ENCODE data around the gene MTARC2.

Gene MTARC2

GRCh38 chr1:220755309-220755708 is 7.2 kb downstream of the MTARC2 start:
- no peak overlapping the region for H3K27ac ChIP-seq
- peaks cover 0 to 2% (median under 1%) of the 10 kb centered on the region in 11 experiments; a peak in 6 of 22 replicates for H3K27me3 ChIP-seq
- H4K20me1 ChIP-seq = no peaks in the 10 kb centered on the region
- no peaks in the 10 kb centered on the region for H3K9me3 ChIP-seq (replicated peaks in 1 of 11)
- H3K36me3 ChIP-seq = no peaks in the 10 kb centered on the region
- H3K4me3 ChIP-seq = no peak overlapping the region
- TF ChIP-seq Cebpa-rat (IDR thresholded peaks at IDR 0.05) = no peak
- H3K4me1 ChIP-seq = peaks cover 7 to 17% (median 13%) of the 10 kb centered on the region in 10 experiments; a peak in 19 of 20 replicates
- H3K9ac ChIP-seq = no peak overlapping the region
- peak overlapping the region in 10 of 11 experiments; percentile 9 to 64 (median 52); a peak in 18 of 22 replicates for H3K4me2 ChIP-seq

GRCh38 chr1:220757441-220757840 is 9.3 kb downstream of the MTARC2 start:
- no peak for TF ChIP-seq Cebpa-rat (IDR thresholded peaks at IDR 0.05)
- no peaks in the 10 kb centered on the region for H3K9me3 ChIP-seq (replicated peaks in 1 of 11)
- H3K9ac ChIP-seq = no peak overlapping the region
- H3K36me3 ChIP-seq = no peaks in the 10 kb centered on the region
- H3K27ac ChIP-seq = no peak overlapping the region
- no peaks in the 10 kb centered on the region for H3K27me3 ChIP-seq
- no peaks in the 10 kb centered on the region for H4K20me1 ChIP-seq
- H3K4me2 ChIP-seq = no peak overlapping the region
- H3K4me1 ChIP-seq = peaks cover 7 to 17% (median 13%) of the 10 kb centered on the region in 10 experiments; a peak in 19 of 20 replicates
- no peak overlapping the region for H3K4me3 ChIP-seq

GRCh38 chr1:220759147-220759546 is 11.0 kb downstream of the MTARC2 start:
- H3K9me3 ChIP-seq (replicated peaks in 1 of 11) = no peaks in the 10 kb centered on the region
- peaks cover 7 to 17% (median 13%) of the 10 kb centered on the region in 10 experiments; a peak in 19 of 20 replicates for H3K4me1 ChIP-seq
- TF ChIP-seq Cebpa-rat (IDR thresholded peaks at IDR 0.05) = no peak
- H3K36me3 ChIP-seq = no peaks in the 10 kb centered on the region
- no peak overlapping the region for H3K9ac ChIP-seq
- no peak overlapping the region for H3K4me2 ChIP-seq
- H4K20me1 ChIP-seq = no peaks in the 10 kb centered on the region
- H3K4me3 ChIP-seq = no peak overlapping the region
- H3K27ac ChIP-seq = no peak overlapping the region
- no peaks in the 10 kb centered on the region for H3K27me3 ChIP-seq

- H4K20me1 ChIP-seq = no peaks in the 10 kb centered on the region
- H3K27me3 ChIP-seq = no peaks in the 10 kb centered on the region
- no peaks in the 10 kb centered on the region for H3K4me1 ChIP-seq
- H3K36me3 ChIP-seq = no peaks in the 10 kb centered on the region
- H3K9ac ChIP-seq = no peak overlapping the region
- H3K27ac ChIP-seq = no peak overlapping the region
- no peak overlapping the region for H3K4me2 ChIP-seq
- no peak for TF ChIP-seq Cebpa-rat (IDR thresholded peaks at IDR 0.05)
- H3K9me3 ChIP-seq (replicated peaks in 1 of 11) = no peaks in the 10 kb centered on the region
- no peak overlapping the region for H3K4me3 ChIP-seq
These were observed 13.7 kb downstream of the MTARC2 start for GRCh38 chr1:220761688-220762427.

GRCh38 chr1:220764757-220765156 is 16.6 kb downstream of the MTARC2 start:
- H3K4me3 ChIP-seq = no peak overlapping the region
- no peaks in the 10 kb centered on the region for H4K20me1 ChIP-seq
- H3K9ac ChIP-seq = no peak overlapping the region
- H3K27ac ChIP-seq = no peak overlapping the region
- H3K9me3 ChIP-seq (replicated peaks in 1 of 11) = peaks cover 0 to 3% (median 0%) of the 10 kb centered on the region in 11 experiments; a peak in 1 of 22 replicates
- no peak overlapping the region for H3K4me2 ChIP-seq
- H3K36me3 ChIP-seq = no peaks in the 10 kb centered on the region
- no peak for TF ChIP-seq Cebpa-rat (IDR thresholded peaks at IDR 0.05)
- H3K27me3 ChIP-seq = no peaks in the 10 kb centered on the region
- peaks cover 0 to 25% (median 21%) of the 10 kb centered on the region in 10 experiments; a peak in 15 of 20 replicates for H3K4me1 ChIP-seq

GRCh38 chr1:220767312-220768125 is 19.4 kb downstream of the MTARC2 start:
- Histone ChIP-seq H3K4me1 (peaks cover 10 to 42% (median 38%) of the 10 kb centered on the region in 10 experiments), H3K36me3 (no peaks in the 10 kb centered on the region), H3K9me3 (replicated peaks in 1 of 11) (peaks cover 0 to 3% (median 0%) of the 10 kb centered on the region in 11 experiments; a peak in 1 of 22 replicates), H4K20me1 (no peaks in the 10 kb centered on the region), H3K27ac (peak overlapping the region in 4 of 11 experiments; percentile 10 to 57 (median 45); a peak in 4 of 22 replicates), H3K4me2 (peak overlapping the region in 9 of 11 experiments; percentile 9 to 87 (median 35); a peak in 14 of 22 replicates), H3K27me3 (no peaks in the 10 kb centered on the region), H3K4me3 (no peak overlapping the region), H3K9ac (no peak overlapping the region; a peak in 1 of 22 replicates)
- TF ChIP-seq Cebpa-rat (IDR thresholded peaks at IDR 0.05) = no peak

- no peak for TF ChIP-seq Cebpa-rat (IDR thresholded peaks at IDR 0.05)
- Histone ChIP-seq H3K9me3 (replicated peaks in 1 of 11) (peaks cover 0 to 3% (median 0%) of the 10 kb centered on the region in 11 experiments; a peak in 1 of 22 replicates), H3K27me3 (no peaks in the 10 kb centered on the region), H3K4me1 (peaks cover 10 to 45% (median 38%) of the 10 kb centered on the region in 10 experiments), H3K36me3 (no peaks in the 10 kb centered on the region), H4K20me1 (no peaks in the 10 kb centered on the region), H3K4me2 (peak overlapping the region in 9 of 11 experiments; percentile 9 to 87 (median 35); a peak in 14 of 22 replicates), H3K27ac (peak overlapping the region in 4 of 11 experiments; percentile 31 to 57 (median 45); a peak in 4 of 22 replicates), H3K9ac (no peak overlapping the region; a peak in 1 of 22 replicates), H3K4me3 (no peak overlapping the region)
These were observed 20.0 kb downstream of the MTARC2 start for GRCh38 chr1:220768126-220768601.

GRCh38 chr1:220769205-220769604 is 21.1 kb downstream of the MTARC2 start:
- no peak for TF ChIP-seq Cebpa-rat (IDR thresholded peaks at IDR 0.05)
- no peak overlapping the region for H3K4me3 ChIP-seq
- no peaks in the 10 kb centered on the region for H4K20me1 ChIP-seq
- no peaks in the 10 kb centered on the region for H3K27me3 ChIP-seq
- H3K4me1 ChIP-seq = peaks cover 10 to 46% (median 38%) of the 10 kb centered on the region in 10 experiments
- H3K4me2 ChIP-seq = peak overlapping the region in 5 of 11 experiments; percentile 35 to 87 (median 83); a peak in 10 of 22 replicates
- peak overlapping the region in 4 of 11 experiments; percentile 31 to 53 (median 38); a peak in 4 of 22 replicates for H3K27ac ChIP-seq
- H3K36me3 ChIP-seq = no peaks in the 10 kb centered on the region
- peaks cover 0 to 3% (median 0%) of the 10 kb centered on the region in 11 experiments; a peak in 1 of 22 replicates for H3K9me3 ChIP-seq (replicated peaks in 1 of 11)
- H3K9ac ChIP-seq = no peak overlapping the region

Measured in BLaER1 treated with 17β-estradiol and CSF1 and Interleukin-3, amounts not matched to agents 10 nM and 100 nM (cell line).